Limb (tissue), 2 donors: ENCODE data around the gene TMEM203.
A peak's percentile ranks its signal among the peaks of the same experiment; 100 is the strongest.

Experiments used
- DNase-seq, 2 donors: peaks; one replicate each; pipeline ENCODE4 v3.0.0-alpha.2; 2016; ENCODE audit errors: extremely low spot score in 2 of 2

The TMEM203 gene

DNA sequence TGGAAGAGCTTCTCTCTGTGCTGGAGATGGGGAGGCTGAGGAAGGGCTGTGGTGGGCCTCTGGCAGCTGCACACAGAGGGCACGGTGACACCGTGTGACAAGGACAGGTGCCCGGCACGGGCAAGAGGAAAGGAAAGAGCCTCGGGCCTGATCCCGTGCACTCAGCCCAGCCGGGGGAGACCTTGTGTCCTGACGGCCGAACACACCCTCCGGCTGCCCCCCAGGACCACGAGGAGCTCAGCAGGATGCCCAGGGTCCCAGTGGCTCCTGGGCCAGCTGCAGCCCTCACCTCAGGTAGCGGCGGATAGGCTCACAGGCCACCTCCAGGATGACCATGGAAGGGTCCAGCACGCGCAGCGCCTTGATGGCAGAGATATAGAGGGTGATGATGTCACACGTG lies 22.6 kb downstream of the TMEM203 start:
- no peak for DNase-seq

DNA sequence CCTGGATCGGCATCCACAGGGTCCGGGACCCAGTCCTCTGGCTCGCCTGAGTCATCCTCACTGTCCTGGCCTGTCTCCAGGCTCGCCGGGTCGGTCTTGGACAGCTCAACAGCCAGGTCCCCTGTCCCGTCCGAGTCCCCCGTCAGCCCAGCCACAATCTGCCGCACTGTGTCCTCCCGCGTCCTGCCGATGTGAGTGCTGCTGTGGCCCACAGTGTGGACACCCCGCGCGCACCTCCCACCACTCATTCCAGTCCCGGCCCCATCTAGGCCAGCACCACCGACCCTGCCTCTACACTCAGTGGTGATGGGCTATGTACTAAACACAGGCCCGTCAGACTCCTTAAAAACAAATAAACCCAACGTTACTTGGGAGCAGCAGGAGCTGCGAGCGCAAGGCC lies 23.8 kb downstream of the TMEM203 start:
- DNase-seq, result no peak

- no peak for DNase-seq
These were observed 25.0 kb downstream of the TMEM203 start for GRCh38 chr9:137180491-137180890.

DNA sequence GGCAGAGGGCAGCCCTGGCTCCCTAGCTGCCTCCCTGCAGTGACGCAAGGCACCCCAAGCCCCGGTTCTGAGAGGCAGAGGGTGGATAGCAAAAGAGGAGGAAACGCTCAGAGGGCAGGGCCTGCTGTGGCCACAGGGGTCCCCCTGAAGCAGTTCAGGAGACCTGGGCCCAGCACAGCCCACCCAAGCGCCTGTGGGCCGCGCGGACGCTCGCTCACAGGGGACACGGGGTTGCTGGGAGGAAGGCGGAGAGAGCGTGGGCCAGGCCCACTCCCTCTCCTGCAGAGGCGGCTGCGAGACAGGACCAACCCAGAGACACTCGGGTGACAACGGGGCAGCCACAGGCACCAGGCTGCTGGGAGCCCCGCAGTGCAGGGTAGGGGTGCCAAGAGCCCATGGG lies 25.7 kb downstream of the TMEM203 start:
- no peak for DNase-seq

- no peak for DNase-seq
These were observed 26.4 kb downstream of the TMEM203 start for GRCh38 chr9:137178939-137179630.

- no peak for DNase-seq
These were observed 27.1 kb downstream of the TMEM203 start for GRCh38 chr9:137178201-137178938.

- no peak for DNase-seq
These were observed 28.9 kb downstream of the TMEM203 start for GRCh38 chr9:137176302-137177182.

GRCh38 chr9:137175345-137175961 lies 30.0 kb downstream of the TMEM203 start:
- DNase-seq, result no peak

DNA sequence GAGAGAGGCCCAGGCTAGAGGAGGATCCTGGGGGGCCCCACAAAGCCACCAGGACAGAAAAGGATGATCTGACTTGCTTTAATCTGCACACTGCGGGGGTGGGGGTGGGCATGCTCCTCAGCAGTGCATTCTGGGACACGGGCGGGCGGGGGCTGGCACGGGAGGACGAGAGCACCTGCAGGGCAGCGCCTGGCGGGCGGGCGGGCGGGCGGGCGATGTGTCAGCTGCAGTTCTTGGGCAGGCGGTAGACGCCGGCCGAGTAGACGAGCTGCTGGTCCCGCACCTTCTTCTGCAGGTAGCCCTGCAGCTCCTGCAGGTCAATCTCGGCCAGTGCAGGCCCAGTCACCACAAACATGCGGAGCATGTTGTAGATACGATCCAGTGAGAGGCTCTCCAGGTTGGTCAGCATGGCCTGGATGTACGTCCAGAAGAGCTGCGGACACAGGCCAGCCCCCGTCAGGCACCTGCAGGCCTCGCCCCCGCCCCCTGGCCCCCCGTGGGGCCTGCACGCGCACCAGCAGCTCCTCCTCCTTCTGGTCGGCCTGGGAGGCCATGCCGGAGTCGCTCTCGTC lies 30.6 kb downstream of the TMEM203 start:
- no peak for DNase-seq

GRCh38 chr9:137173796-137174664 lies 31.4 kb downstream of the TMEM203 start:
- no peak for DNase-seq

GRCh38 chr9:137172901-137173795 lies 32.3 kb downstream of the TMEM203 start:
- no peak for DNase-seq

GRCh38 chr9:137171149-137171900 lies 34.1 kb downstream of the TMEM203 start:
- DNase-seq, result no peak

GRCh38 chr9:137170486-137171148 lies 34.8 kb downstream of the TMEM203 start:
- DNase-seq, result no peak

DNA sequence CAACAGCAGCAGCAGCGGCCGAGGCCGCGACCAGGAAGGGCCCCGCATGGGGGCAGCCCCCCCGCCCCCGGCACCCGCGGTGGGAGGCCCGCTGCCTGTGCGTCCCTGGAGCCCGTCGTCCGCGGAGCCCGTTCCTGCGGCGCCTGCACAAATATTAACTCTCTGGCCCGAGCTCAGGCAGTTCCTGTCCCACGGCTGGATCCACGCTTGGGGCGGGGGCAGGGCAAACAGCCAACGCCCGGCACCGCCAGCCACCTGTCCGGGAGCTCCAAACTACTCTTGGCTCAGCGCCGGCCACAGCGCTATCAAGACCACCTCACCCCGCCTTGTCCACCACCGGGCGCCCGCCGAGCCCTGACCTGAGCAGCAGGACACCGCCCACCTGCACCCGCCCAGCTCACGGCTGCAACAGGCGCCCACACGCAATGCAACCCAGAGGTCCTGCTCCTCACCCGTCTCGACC lies 35.5 kb downstream of the TMEM203 start, which contains the start of gene LRRC26:
LRRC26 (minus strand) TSS at position 156 of the 463 bp plus-strand sequence; CDS start at position 48, 108 bp downstream.
- DNase-seq, result no peak

- DNase-seq, result peak in 1 of 2 donors; percentile 73
These were observed 36.3 kb downstream of the TMEM203 start for GRCh38 chr9:137168904-137169856.

DNA sequence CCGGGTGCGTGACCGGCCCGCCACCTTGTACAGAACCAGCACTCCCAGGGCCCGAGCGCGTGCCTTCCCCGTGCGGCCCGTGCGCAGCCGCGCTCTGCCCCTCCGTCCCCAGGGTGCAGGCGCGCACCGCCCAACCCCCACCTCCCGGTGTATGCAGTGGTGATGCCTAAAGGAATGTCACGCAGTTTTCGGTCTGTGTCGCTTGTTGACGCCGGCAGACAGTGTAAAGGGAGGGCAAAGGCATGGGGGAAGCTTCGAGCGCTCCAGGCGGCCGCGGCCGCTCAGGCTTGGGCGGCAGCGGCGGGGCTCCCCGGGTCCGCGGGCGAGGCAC lies 36.9 kb downstream of the TMEM203 start:
- no peak for DNase-seq
